ENCODE results near the gene WDR93.

- TF ChIP-seq CTCF (IDR thresholded peaks at IDR 0.05) (no peak), POLR2AphosphoS5 (IDR thresholded peaks at IDR 0.05) (no peak), POLR2A (IDR thresholded peaks at IDR 0.05) (no peak)
These were observed 97.3 kb downstream of the WDR93 start for GRCh38 chr15:89787944-89788343.
